HepG2 (cell line): Measurements from ENCODE around the gene RAI14. TPM values are rescaled to one million over a fixed set of nuclear protein-coding genes. Genes with fewer than 3 reads are reported as not detected.

Experiments used
- BCL6 ChIP-seq: IDR thresholded peaks from 2 replicates; pipeline ENCODE4 v1.6.1; 2016; ENCODE audit warnings: missing genetic modification reagents, missing compliant biosample characterization
- CEBPB ChIP-seq: IDR thresholded peaks from 2 replicates; pipeline ENCODE4 v1.6.1; 2011; ENCODE audit warnings: low read depth, low read length, improper control_type of control experiment, borderline replicate concordance
- FOXA1 ChIP-seq, 2 experiments: fragments of 450-650 bp in 1 of 2; sonication (generic) in 1 of 2; formaldehyde crosslinking in 1 of 2; IDR thresholded peaks; 2 replicates each; pipeline versions ENCODE4 v1.4.0 to v1.6.1; 2016 to 2020; ENCODE audit warnings: missing genetic modification reagents in 1 of 2
- GABPA ChIP-seq, 2 experiments: IDR thresholded peaks; 2 replicates each; pipeline ENCODE4 v1.6.1; 2011 to 2016; ENCODE audit warnings: low read depth in 2 of 2, low read length in 1 of 2, missing biosample characterization in 1 of 2, missing genetic modification characterization in 1 of 2
- GMEB1 ChIP-seq: sonication (generic); formaldehyde crosslinking; IDR thresholded peaks from 2 replicates; pipeline ENCODE4 v1.5.1; 2020; ENCODE audit warnings: missing genetic modification reagents, mild to moderate bottlenecking, borderline replicate concordance
- KMT2A ChIP-seq: sonication (generic); formaldehyde crosslinking; IDR thresholded peaks from 2 replicates; pipeline ENCODE4 v1.4.0; 2020; ENCODE audit warnings: missing genetic modification reagents
- MEIS2 ChIP-seq: sonication (generic); formaldehyde crosslinking; IDR thresholded peaks from 2 replicates; pipeline ENCODE4 v1.9.0; 2021; ENCODE audit warnings: mild to moderate bottlenecking, missing genetic modification reagents
- MTA1 ChIP-seq: sonication (generic); formaldehyde crosslinking; IDR thresholded peaks from 2 replicates; pipeline ENCODE4 v1.4.0; 2020; ENCODE audit warnings: missing genetic modification reagents, mild to moderate bottlenecking, borderline replicate concordance
- PATZ1 ChIP-seq: sonication (generic); formaldehyde crosslinking; IDR thresholded peaks from 2 replicates; pipeline ENCODE4 v1.4.0; 2020; ENCODE audit warnings: missing genetic modification reagents
- POGK ChIP-seq: sonication (generic); formaldehyde crosslinking; conservative IDR thresholded peaks from 2 replicates; pipeline ENCODE4 v1.8.0; 2022; ENCODE audit warnings: mild to moderate bottlenecking, moderate library complexity, missing genetic modification reagents
- POGZ ChIP-seq: sonication (generic); formaldehyde crosslinking; IDR thresholded peaks from 2 replicates; pipeline ENCODE4 v1.4.0; 2020; ENCODE audit warnings: mild to moderate bottlenecking, missing genetic modification reagents
- POLR2G ChIP-seq: fragments of 200-400 bp; formaldehyde crosslinking; IDR thresholded peaks from 2 replicates; pipeline ENCODE4 v1.6.1; 2018; ENCODE audit warnings: mild to moderate bottlenecking, low read depth, low read length, moderate library complexity
- TARDBP ChIP-seq: sonication (generic); formaldehyde crosslinking; IDR thresholded peaks from 2 replicates; pipeline ENCODE4 v1.8.0; 2022; ENCODE audit warnings: mild to moderate bottlenecking, missing genetic modification reagents
- TRIM24 ChIP-seq: sonication (generic); formaldehyde crosslinking; IDR thresholded peaks from 2 replicates; pipeline ENCODE4 v1.8.0; 2022; ENCODE audit warnings: mild to moderate bottlenecking, missing genetic modification reagents
- ZNF12 ChIP-seq: sonication (generic); formaldehyde crosslinking; IDR thresholded peaks from 2 replicates; pipeline ENCODE4 v1.5.0; 2020; ENCODE audit warnings: missing genetic modification reagents
- ZNF619 ChIP-seq: sonication (generic); formaldehyde crosslinking; IDR thresholded peaks from 2 replicates; pipeline ENCODE4 v1.4.0; 2020; ENCODE audit warnings: mild to moderate bottlenecking, missing genetic modification reagents
- ZNF691 ChIP-seq: sonication (generic); formaldehyde crosslinking; IDR thresholded peaks from 2 replicates; pipeline ENCODE4 v1.4.0; 2020; ENCODE audit warnings: missing genetic modification reagents, low read depth, mild to moderate bottlenecking, borderline replicate concordance
- ZNF781 ChIP-seq: sonication (generic); formaldehyde crosslinking; IDR thresholded peaks from 2 replicates; pipeline ENCODE4 v1.5.1; 2020; ENCODE audit warnings: borderline replicate concordance, mild to moderate bottlenecking, missing genetic modification reagents; ENCODE audit errors: not compliant biosample characterization
- ZSCAN20 ChIP-seq: sonication (generic); formaldehyde crosslinking; IDR thresholded peaks from 2 replicates; pipeline ENCODE4 v1.4.0; 2020; ENCODE audit warnings: missing genetic modification reagents, mild to moderate bottlenecking, borderline replicate concordance
- ZSCAN5A ChIP-seq: sonication (generic); formaldehyde crosslinking; IDR thresholded peaks from 2 replicates; pipeline ENCODE4 v1.8.0; 2022; ENCODE audit warnings: mild to moderate bottlenecking, missing genetic modification reagents, borderline replicate concordance
- polyA plus RNA-seq, 8 experiments: library from polyadenylated mRNA; depleted of rRNA in 3 of 8; stranded (reverse) in 7 of 8; unstranded in 1 of 8; fragments of >200 nt; fragmentation: Illumina TruSeq in 4 of 8; extraction: Trizol in 4 of 8; gene quantifications; 2 replicates each; pipeline versions ENCODE4 v1.2.1 to v1.2.3, GENCODE V29; 2011 to 2016; ENCODE audit warnings: low read depth in 4 of 8, missing spikeins in 1 of 8, mixed read lengths in 1 of 8; ENCODE audit not compliant: insufficient read depth in 1 of 8
- total RNA-seq, 5 experiments: library from RNA; depleted of rRNA; stranded (reverse); fragments of >200 nt; fragmentation: Illumina TruSeq; extraction: Trizol; gene quantifications; 2 replicates each; pipeline ENCODE4 v1.2.3, GENCODE V29; 2016; ENCODE audit warnings: low read depth in 1 of 5

RAI14 gene
- total and polyA plus RNA-seq, 2 of the 13 experiments (the other 11 are each of a cell fraction or from before 2014, with no cell fraction given) = 12.6 to 18.2 TPM

GRCh38 chr5:34756781-34757624 is 100.9 kb downstream of the RAI14 start (continued):
- TF ChIP-seq GMEB1 (CRISPR knock-in tag) (no peak), ZNF619 (no peak), ZSCAN20 (0 out of 2 replicates have a peak, but pooled peaks have one; percentile 52), ZSCAN5A (CRISPR knock-in tag) (0 out of 2 replicates have a peak, but pooled peaks have one; percentile 61), ZNF691 (CRISPR knock-in tag) (0 out of 2 replicates have a peak, but pooled peaks have one; percentile 68), MEIS2 (peak; percentile 91), CEBPB (peak; percentile 76; the same call in 1 of the 2 replicates), PATZ1 (CRISPR knock-in tag) (peak; percentile 27; the same call in 1 of the 2 replicates), FOXA1 (IDR thresholded peaks at IDR 0.05) (no peak), FOXA1 (CRISPR knock-in tag; IDR thresholded peaks at IDR 0.05) (peak; percentile 76), MTA1 (CRISPR knock-in tag) (peak; percentile 60), ZNF12 (CRISPR knock-in tag) (no peak), KMT2A (peak; percentile 70), POGZ (peak; percentile 63; the same call in 1 of the 2 replicates), GABPA (IDR thresholded peaks at IDR 0.05; ENCODE audit: low read depth, low read length) (no peak), GABPA (CRISPR knock-in tag; IDR thresholded peaks at IDR 0.05; ENCODE audit: low read depth) (no peak), BCL6 (CRISPR knock-in tag) (peak; percentile 77), TRIM24 (CRISPR knock-in tag) (0 out of 2 replicates have a peak, but pooled peaks have one; percentile 40), TARDBP (CRISPR knock-in tag) (peak; percentile 85), ZNF781 (CRISPR knock-in tag) (peak; percentile 83), POLR2G (no peak), POGK (CRISPR knock-in tag) (0 out of 2 replicates have a peak, but pooled peaks have one; percentile 35)
